ENCODE results near the gene GATM. TPM values are rescaled to one million over a fixed set of nuclear protein-coding genes. Genes with fewer than 3 reads are reported as not detected.

GATM gene
- total RNA-seq, 1 experiment from 2014 or later = 9.5 TPM

DNA sequence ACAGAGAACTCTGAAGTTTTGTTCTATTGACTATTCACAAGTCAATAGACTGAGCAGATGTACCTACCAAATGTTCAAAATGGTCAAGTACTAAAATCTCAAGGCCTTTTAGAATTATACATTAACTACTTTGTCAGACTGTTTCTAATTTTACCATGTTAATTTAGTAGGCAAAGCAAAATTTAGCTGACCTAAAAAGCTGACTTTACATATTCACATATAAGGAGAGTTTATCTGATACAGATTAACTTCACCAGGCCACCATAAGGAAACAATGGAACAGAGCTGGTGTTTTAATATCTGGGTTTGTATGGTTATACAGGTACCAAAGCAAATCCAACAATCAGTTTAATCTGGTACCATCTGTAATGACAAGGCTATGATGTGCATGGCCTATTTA lies 15.9 kb downstream of the GATM start:
- intact Hi-C loops (cut with micrococcal nuclease; ENCODE audit: unreplicated experiment) = no loop called here
- Histone ChIP-seq H3K9me3 (ENCODE audit: low read depth, low read length, poor library complexity, severe bottlenecking) (no peaks in the 10 kb centered on the region), H3K4me1 (ENCODE audit: insufficient read depth, low read length, poor library complexity, severe bottlenecking) (no peaks in the 10 kb centered on the region), H3K27me3 (replicated peaks; ENCODE audit: insufficient read depth, low read depth, low read length, poor library complexity) (no peaks in the 10 kb centered on the region), H3K4me3 (ENCODE audit: low read depth, low read length, poor library complexity, severe bottlenecking) (no peak overlapping the region), H3K36me3 (ENCODE audit: insufficient read depth, low read length, poor library complexity, severe bottlenecking) (no peaks in the 10 kb centered on the region), H3K27ac (ENCODE audit: low read depth, low read length, poor library complexity, severe bottlenecking) (no peak overlapping the region)
- ChIA-PET CTCF (no interaction called here), POLR2A (ENCODE audit: low non-redundant PET) (interaction anchor here (0.7 kb wide), 1 partner anchor 9 kb away, joined by 3 read pairs; no protein-coding TSS in a partner anchor)
- no TSS peak for BruUV-seq (replicated peaks)
- no peak for DNase-seq (ENCODE audit: low spot score)
- TF ChIP-seq, protein P1, sequence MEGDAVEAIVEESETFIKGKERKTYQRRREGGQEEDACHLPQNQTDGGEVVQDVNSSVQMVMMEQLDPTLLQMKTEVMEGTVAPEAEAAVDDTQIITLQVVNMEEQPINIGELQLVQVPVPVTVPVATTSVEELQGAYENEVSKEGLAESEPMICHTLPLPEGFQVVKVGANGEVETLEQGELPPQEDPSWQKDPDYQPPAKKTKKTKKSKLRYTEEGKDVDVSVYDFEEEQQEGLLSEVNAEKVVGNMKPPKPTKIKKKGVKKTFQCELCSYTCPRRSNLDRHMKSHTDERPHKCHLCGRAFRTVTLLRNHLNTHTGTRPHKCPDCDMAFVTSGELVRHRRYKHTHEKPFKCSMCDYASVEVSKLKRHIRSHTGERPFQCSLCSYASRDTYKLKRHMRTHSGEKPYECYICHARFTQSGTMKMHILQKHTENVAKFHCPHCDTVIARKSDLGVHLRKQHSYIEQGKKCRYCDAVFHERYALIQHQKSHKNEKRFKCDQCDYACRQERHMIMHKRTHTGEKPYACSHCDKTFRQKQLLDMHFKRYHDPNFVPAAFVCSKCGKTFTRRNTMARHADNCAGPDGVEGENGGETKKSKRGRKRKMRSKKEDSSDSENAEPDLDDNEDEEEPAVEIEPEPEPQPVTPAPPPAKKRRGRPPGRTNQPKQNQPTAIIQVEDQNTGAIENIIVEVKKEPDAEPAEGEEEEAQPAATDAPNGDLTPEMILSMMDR (conservative IDR thresholded peaks at IDR 0.05; ENCODE audit: low read depth, low read length) = no peak
- no peak for TF ChIP-seq EZH2 (IDR thresholded peaks at IDR 0.05; ENCODE audit: borderline replicate concordance, low read depth, low read length, poor library complexity, severe bottlenecking)

DNA sequence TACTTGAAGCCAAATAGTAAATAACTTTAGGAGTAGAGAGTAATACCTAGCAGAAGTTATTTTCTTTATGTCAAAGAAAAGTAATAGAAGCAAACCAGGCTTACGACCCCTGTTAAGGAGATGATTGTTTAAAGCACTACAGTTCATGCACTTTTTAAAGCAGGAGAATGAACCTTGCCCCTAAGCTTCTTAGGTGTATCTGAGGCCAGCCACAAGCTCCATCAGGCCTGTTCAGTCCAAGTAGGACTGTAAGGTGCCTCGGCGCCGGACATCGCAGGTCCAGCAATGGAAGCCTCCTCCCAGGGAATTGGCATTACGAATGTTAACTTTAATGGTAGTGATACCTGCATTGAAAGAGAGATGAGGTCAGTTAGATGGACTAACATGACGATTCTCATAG lies 16.5 kb downstream of the GATM start:
- POLR2A ChIA-PET (ENCODE audit: low non-redundant PET) = interaction anchor here (0.7 kb wide), 1 partner anchor 9 kb away, joined by 3 read pairs; no protein-coding TSS in a partner anchor
- H3K9me3 ChIP-seq (ENCODE audit: low read depth, low read length, poor library complexity, severe bottlenecking) = no peaks in the 10 kb centered on the region
- H3K36me3 ChIP-seq (ENCODE audit: insufficient read depth, low read length, poor library complexity, severe bottlenecking) = no peaks in the 10 kb centered on the region
- no TSS peak for BruUV-seq (replicated peaks)
- no peak overlapping the region for H3K27ac ChIP-seq (ENCODE audit: low read depth, low read length, poor library complexity, severe bottlenecking)
- no peak overlapping the region for H3K4me3 ChIP-seq (ENCODE audit: low read depth, low read length, poor library complexity, severe bottlenecking)
- H3K27me3 ChIP-seq (replicated peaks; ENCODE audit: insufficient read depth, low read depth, low read length, poor library complexity) = no peaks in the 10 kb centered on the region
- CTCF ChIA-PET = no interaction called here
- no peaks in the 10 kb centered on the region for H3K4me1 ChIP-seq (ENCODE audit: insufficient read depth, low read length, poor library complexity, severe bottlenecking)
- no peak for TF ChIP-seq EZH2 (IDR thresholded peaks at IDR 0.05; ENCODE audit: borderline replicate concordance, low read depth, low read length, poor library complexity, severe bottlenecking)
- TF ChIP-seq, protein P1 (conservative IDR thresholded peaks at IDR 0.05; ENCODE audit: low read depth, low read length) = no peak
- DNase-seq (ENCODE audit: low spot score) = no peak
- intact Hi-C loops (cut with micrococcal nuclease; ENCODE audit: unreplicated experiment) = no loop called here

DNA sequence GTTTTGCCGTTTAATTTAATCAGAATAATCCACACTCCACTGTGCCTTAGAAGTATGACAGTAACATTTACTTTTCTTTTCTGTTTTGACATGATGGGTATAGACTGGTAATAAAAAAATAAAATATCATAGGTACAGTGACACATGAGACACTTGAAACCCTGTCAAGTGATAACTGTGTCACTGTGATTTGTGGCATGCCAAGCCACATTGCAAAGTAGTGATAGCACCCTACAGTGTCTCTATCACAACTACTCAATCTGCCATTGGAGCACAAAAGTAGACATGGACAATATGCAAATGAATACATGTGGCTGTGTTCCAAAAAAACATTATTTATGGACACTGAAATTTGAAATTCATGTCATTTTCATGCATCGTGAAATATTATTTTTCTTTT lies 22.5 kb downstream of the GATM start:
- BruUV-seq (replicated peaks) = no TSS peak
- no peaks in the 10 kb centered on the region for H3K27me3 ChIP-seq (replicated peaks; ENCODE audit: insufficient read depth, low read depth, low read length, poor library complexity)
- DNase-seq (ENCODE audit: low spot score) = no peak
- intact Hi-C loops (cut with micrococcal nuclease; ENCODE audit: unreplicated experiment) = no loop called here
- no peaks in the 10 kb centered on the region for H3K9me3 ChIP-seq (ENCODE audit: low read depth, low read length, poor library complexity, severe bottlenecking)
- CTCF ChIA-PET = no interaction called here
- H3K4me1 ChIP-seq (ENCODE audit: insufficient read depth, low read length, poor library complexity, severe bottlenecking) = no peaks in the 10 kb centered on the region
- POLR2A ChIA-PET (ENCODE audit: low non-redundant PET) = no interaction called here
- H3K4me3 ChIP-seq (ENCODE audit: low read depth, low read length, poor library complexity, severe bottlenecking) = no peak overlapping the region
- TF ChIP-seq, protein P1 (conservative IDR thresholded peaks at IDR 0.05; ENCODE audit: low read depth, low read length) = no peak
- no peak for TF ChIP-seq EZH2 (IDR thresholded peaks at IDR 0.05; ENCODE audit: borderline replicate concordance, low read depth, low read length, poor library complexity, severe bottlenecking)
- no peak overlapping the region for H3K27ac ChIP-seq (ENCODE audit: low read depth, low read length, poor library complexity, severe bottlenecking)
- no peaks in the 10 kb centered on the region for H3K36me3 ChIP-seq (ENCODE audit: insufficient read depth, low read length, poor library complexity, severe bottlenecking)
